GM12874 (cell line): Measurements from ENCODE around the gene ELOVL1.

ENCODE experiments used
- CTCF ChIP-seq: IDR thresholded peaks from 2 replicates; pipeline ENCODE4 v1.5.1; 2011; ENCODE audit warnings: low read depth, mild to moderate bottlenecking, control low read depth, low read length, moderate library complexity; ENCODE audit not compliant: insufficient read depth

The ELOVL1 gene

DNA sequence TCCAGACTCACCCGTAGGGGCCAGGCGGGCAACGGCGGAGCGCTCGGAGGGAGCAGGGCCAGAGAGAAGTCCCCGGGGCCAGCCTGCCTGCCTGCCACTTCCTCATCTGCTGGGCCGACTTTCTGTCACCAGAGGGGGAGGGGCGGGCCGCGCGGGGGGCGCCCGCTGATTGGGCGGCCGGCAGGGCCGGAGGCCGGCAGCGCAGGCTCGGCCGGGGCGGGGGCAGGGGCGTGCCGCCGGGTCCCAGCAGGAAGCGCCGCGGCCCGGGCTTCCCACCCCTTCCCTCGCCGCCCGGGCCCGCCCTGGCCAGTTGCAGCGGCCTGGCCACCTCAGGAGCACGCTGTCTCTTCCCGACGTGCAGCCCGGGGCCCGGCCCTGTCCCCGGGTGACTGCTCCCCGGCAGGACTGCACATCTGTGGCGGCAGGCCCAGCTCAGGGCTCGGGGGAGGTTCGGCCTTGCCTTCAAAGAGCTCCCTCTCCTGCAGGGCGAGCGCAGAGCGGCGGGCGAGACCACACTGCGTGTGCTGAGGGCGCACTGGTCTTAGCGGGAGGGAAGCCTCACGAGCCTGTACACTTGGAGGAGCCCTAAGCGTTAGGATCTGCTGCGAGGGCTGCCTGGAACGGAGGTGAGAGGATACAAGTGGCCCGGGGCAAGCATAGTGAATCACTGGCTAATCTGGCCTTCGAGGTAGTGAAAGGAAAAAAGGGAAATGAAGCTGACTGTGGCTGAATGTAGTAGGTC, at the start of gene ELOVL1:
ELOVL1 (minus strand) TSS at position 108 of the 742 bp plus-strand sequence. CDS start 2,402 bp downstream, outside the sequence.
- peak; percentile 31; the same call in 1 of the 2 replicates for TF ChIP-seq CTCF

DNA sequence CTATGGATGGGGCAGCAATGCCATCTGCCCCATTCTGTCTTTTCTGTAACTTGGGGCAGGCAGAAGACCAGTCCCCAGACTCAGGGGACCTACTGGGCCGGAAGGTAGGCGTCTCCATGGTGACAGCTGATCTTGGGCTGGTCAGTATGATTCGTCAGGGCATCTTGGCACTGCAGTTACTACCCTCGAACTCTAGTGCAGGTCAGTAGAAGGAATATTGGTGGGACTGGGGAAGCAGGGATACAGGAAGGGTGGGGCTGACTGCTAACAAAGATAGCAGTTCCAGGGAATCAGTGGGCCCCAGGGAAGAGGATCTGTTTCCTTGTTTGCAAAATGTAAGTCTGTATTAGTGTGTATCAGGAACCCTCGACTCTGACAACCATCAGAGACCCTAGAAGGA, 48.1 kb upstream of the ELOVL1 start:
- TF ChIP-seq CTCF = no peak

GRCh38 chr1:43414634-43415223, 46.9 kb upstream of the ELOVL1 start:
- peak; percentile 52 for TF ChIP-seq CTCF

- TF ChIP-seq CTCF = no peak
These were observed 42.8 kb upstream of the ELOVL1 start for GRCh38 chr1:43410571-43410970.

DNA sequence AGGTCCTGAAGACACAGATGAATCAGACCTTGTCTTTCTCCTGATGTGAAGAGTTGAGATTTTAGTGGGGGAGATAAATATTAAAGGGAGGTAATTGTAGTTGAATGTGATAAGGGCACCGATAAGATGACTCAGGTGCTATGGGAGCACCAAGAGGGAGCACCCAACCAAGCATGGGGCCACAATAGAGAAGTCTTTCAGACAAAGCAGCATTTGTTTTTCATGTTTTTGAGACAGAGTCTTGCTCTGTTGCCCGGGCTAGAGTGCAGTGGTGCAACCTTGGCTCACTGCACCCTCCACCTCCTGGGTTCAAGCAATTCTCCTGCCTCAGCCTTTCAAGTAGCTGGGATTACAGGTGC, 38.0 kb upstream of the ELOVL1 start:
- no peak for TF ChIP-seq CTCF

DNA sequence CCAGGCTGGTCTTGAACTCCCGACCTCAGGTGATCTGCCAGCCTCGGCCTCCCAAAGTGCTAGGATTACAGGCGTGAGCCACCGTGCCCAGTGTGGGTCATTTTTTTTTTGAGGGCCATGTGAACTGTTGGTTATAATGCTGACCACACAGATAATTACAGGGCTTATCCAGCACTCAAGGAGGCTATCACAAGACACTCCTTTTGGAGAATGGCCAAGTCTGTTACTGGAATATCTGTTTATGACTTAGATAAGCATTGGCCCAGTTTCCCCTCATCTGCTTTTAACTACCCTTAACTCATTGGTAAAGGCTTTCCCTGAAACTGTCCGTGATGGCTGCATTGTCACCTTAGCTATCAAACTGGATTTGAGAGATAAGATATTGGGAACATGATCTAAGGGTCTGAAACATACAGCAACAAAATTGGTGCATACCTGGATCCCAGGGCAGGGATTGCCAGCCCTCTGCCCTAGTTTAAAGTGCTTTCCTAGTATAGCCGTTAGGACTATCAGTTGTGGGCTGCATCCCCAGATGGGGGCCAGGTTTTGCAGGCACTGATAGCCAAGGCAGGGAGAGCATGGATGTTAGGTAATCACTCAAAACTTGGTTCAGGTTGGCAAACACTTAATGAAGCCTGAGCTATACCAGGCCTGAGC, 37.5 kb upstream of the ELOVL1 start:
- no peak for TF ChIP-seq CTCF

- TF ChIP-seq CTCF = no peak
These were observed 36.5 kb upstream of the ELOVL1 start for GRCh38 chr1:43404353-43404752.
